Muscle of leg (tissue), 11 donors: ENCODE measurements around the gene DAZAP1. TPM values are rescaled to one million over a fixed set of nuclear protein-coding genes. Genes with fewer than 3 reads are reported as not detected.

ENCODE experiments used
- DNase-seq: peaks from one replicate; pipeline ENCODE4 v3.0.0; 2013
- H3K27ac ChIP-seq: one replicate; pipeline ENCODE4 v1.5.1; 2013; ENCODE audit warnings: mild to moderate bottlenecking, low read length, control low read depth
- H3K27me3 ChIP-seq: one replicate; pipeline ENCODE4 v1.6.1; 2013; ENCODE audit warnings: low read length; ENCODE audit not compliant: control insufficient read depth, insufficient read depth
- H3K36me3 ChIP-seq: one replicate; pipeline ENCODE4 v1.6.1; 2013; ENCODE audit warnings: low read length; ENCODE audit not compliant: control insufficient read depth, insufficient read depth
- H3K4me1 ChIP-seq: one replicate; pipeline ENCODE4 v1.6.1; 2013; ENCODE audit warnings: low read length; ENCODE audit not compliant: control insufficient read depth, insufficient read depth
- H3K4me3 ChIP-seq: one replicate; pipeline ENCODE4 v1.5.1; 2013; ENCODE audit warnings: low read length, control low read depth
- H3K9me3 ChIP-seq: replicated peaks from 2 replicates; pipeline ENCODE4 v1.6.1; 2013; ENCODE audit warnings: low read depth, low read length; ENCODE audit not compliant: control insufficient read depth
- WGBS: methylation state at CpG from one replicate; pipeline ENCODE4 v1.1.5; 2013; ENCODE audit warnings: missing lambda C conversion rate; ENCODE audit not compliant: insufficient coverage; 5-methylcytosine and 5-hydroxymethylcytosine counted together
- polyA plus RNA-seq, 8 donors: library from polyadenylated mRNA; unstranded; fragments of 120-200 nt; gene quantifications; one replicate each; pipeline versions ENCODE4 v1.2.1 to v1.2.3, GENCODE V29; 2013; ENCODE audit warnings: inconsistent platforms in 1 of 8, low replicate concordance in 1 of 8; ENCODE audit not compliant: insufficient read length in 8 of 8, insufficient read depth in 1 of 8
- total RNA-seq: library from RNA; stranded (reverse); fragments of 120-200 nt; gene quantifications from one replicate; pipeline ENCODE4 v1.2.4, GENCODE V29; 2013

Gene DAZAP1
- total and polyA plus RNA-seq, 9 donors = 41.0 to 80.2 (median 65.8) TPM

GRCh38 chr19:1450735-1451731 lies 43.6 kb downstream of the DAZAP1 start:
- Histone ChIP-seq H3K27ac (no peak overlapping the region), H3K27me3 (peaks cover 96% of the 10 kb centered on the region), H3K4me1 (peaks cover 38% of the 10 kb centered on the region), H3K4me3 (no peak overlapping the region), H3K36me3 (no peaks in the 10 kb centered on the region), H3K9me3 (no peaks in the 10 kb centered on the region)
- DNase-seq = no peak
- WGBS = 51% methylated on average over 17 of the region's 22 CpGs

DNA sequence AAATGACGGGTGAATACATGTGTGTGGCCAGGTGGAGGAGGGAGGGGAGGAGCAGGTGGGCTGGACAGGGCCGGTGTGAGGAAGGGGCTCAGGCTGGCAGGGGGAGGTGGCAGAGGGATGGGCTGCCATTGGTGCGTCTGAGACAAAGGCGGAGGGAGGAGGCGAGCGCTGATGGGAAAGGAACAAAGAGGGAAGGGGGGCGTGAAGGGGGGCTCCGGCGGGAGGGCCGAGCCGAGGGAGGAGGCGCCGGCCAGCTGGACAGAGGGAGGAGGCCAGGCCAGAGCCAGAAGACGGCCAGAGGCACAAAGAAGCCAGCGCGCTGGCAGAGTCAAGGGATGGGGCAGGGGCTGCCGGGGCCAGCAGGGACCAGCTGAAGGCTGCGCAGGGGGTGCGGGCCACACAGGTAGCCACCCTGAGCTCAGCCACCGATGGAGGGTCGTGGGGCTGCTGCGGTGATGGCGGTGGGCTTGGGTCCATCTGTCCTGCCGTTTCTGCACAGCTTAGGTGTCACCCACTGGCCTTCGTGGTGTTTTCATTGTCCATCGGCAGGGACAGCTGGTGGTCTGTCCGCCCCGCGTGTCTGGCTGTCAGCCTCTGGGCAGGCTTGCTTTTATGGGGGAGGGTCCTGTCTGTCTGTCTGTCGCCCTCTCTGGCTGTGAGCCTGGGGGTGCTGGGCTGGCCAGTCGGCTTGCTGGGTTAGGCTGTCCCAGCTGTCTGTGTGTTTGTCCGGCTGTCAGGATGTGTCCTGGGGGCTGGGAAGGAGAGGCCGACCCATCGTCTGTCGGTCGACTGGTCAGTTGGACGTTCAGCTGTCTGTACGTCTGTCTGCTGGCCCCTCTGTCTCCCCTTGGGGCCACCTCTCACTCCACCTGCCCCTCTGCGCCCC lies 44.8 kb downstream of the DAZAP1 start:
- Histone ChIP-seq H3K36me3 (no peaks in the 10 kb centered on the region), H3K27ac (no peak overlapping the region), H3K27me3 (peaks cover 97% of the 10 kb centered on the region), H3K4me1 (peaks cover 34% of the 10 kb centered on the region), H3K9me3 (no peaks in the 10 kb centered on the region), H3K4me3 (no peak overlapping the region)
- DNase-seq = no peak
- WGBS = 29% methylated on average over 36 of the region's 39 CpGs

DNA sequence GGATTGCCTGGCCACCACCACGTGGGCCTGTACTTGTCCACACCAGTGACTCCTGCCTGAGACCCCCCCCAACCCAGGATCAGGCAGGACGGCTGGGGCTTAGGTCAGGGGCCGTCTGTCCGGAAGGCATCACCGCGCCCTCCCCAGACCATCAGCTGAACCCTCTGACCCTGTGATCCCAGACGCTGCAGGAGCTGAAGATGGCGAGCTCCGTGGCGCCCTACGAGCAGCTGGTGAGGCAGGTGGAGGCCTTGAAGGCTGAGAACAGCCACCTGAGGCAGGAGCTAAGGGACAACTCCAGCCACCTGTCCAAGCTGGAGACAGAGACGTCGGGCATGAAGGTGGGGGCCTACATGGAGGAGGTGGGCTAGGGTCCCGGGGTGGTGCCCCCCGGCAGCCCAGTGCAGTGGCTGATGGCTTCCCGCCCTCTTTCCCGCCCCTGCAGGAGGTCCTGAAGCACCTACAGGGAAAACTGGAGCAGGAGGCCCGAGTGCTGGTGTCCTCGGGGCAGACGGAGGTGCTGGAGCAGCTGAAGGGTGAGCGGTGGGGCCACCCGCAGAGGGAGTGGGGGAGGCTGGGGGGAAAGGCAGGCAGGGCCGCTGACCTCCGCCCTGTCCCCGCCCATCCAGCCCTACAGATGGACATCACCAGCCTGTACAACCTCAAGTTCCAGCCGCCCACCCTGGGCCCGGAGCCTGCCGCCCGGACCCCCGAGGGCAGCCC lies 45.6 kb downstream of the DAZAP1 start:
- H3K4me1 ChIP-seq = peaks cover 34% of the 10 kb centered on the region

DNA sequence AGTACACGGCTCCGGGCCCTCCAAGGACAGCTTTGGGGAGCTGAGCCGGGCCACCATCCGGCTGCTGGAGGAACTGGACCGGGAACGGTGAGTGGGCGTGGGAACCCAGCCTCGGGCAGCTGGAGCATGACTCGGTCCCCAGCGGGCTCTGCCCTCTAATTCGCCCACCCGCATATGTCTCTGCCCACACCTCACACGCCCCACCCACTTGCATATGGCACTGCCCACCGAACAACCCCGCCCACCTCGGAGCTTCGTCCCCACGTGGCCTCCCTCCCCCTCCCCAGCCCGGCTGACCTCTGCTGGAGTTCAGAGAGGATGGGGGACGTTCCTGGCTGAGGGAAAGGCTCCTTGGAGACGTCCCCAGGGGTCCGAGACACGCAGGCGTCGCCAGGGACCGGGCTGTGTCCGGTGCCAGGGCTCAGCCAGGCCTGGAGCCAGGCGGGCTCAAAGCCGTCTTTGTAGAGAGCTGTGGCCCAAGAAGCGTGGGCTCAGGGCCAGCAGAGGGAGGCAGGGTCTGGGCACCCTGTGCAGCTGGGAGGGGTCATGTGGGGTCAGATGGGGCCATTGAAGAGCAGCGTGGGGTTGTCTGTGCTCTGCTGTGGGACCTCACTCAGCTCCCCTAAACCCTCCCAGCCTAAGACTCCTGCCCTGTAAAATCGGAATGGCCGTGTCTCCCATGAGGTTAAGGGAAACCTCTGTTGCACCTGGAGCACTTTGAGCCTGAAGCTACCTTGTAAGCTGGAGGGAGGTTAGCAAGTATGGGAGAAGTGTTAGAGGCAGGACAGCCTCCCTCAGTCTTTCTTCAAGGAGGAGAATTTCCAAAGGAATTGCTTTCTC lies 46.4 kb downstream of the DAZAP1 start:
- 18% methylated on average over 15 of the region's 33 CpGs for WGBS
- no peaks in the 10 kb centered on the region for H3K9me3 ChIP-seq
- peaks cover 98% of the 10 kb centered on the region for H3K27me3 ChIP-seq
- DNase-seq = no peak
- H3K27ac ChIP-seq = no peak overlapping the region
- H3K4me1 ChIP-seq = peaks cover 34% of the 10 kb centered on the region
- no peak overlapping the region for H3K4me3 ChIP-seq
- H3K36me3 ChIP-seq = no peaks in the 10 kb centered on the region

More for the DNA sequence above, 45.6 kb downstream of the DAZAP1 start:
- peaks cover 97% of the 10 kb centered on the region for H3K27me3 ChIP-seq
- DNase-seq = no peak
- H3K9me3 ChIP-seq = no peaks in the 10 kb centered on the region
- H3K4me3 ChIP-seq = no peak overlapping the region
- 48% methylated on average over 24 of the region's 30 CpGs for WGBS
- no peak overlapping the region for H3K27ac ChIP-seq
- H3K36me3 ChIP-seq = no peaks in the 10 kb centered on the region

- 3% methylated on average over 17 of the region's 22 CpGs for WGBS
- Histone ChIP-seq H3K27me3 (peaks cover 92% of the 10 kb centered on the region), H3K27ac (no peak overlapping the region), H3K4me1 (peaks cover 31% of the 10 kb centered on the region), H3K36me3 (no peaks in the 10 kb centered on the region), H3K9me3 (no peaks in the 10 kb centered on the region), H3K4me3 (no peak overlapping the region)
- DNase-seq = no peak
These were observed 47.6 kb downstream of the DAZAP1 start for GRCh38 chr19:1455002-1455335.

GRCh38 chr19:1455336-1456120 lies 48.1 kb downstream of the DAZAP1 start:
- Histone ChIP-seq H3K4me3 (no peak overlapping the region), H3K9me3 (no peaks in the 10 kb centered on the region), H3K36me3 (peaks cover 4% of the 10 kb centered on the region), H3K27me3 (peaks cover 87% of the 10 kb centered on the region), H3K4me1 (peaks cover 28% of the 10 kb centered on the region), H3K27ac (no peak overlapping the region)
- 3% methylated on average over 41 of the region's 42 CpGs for WGBS
- no peak for DNase-seq

DNA sequence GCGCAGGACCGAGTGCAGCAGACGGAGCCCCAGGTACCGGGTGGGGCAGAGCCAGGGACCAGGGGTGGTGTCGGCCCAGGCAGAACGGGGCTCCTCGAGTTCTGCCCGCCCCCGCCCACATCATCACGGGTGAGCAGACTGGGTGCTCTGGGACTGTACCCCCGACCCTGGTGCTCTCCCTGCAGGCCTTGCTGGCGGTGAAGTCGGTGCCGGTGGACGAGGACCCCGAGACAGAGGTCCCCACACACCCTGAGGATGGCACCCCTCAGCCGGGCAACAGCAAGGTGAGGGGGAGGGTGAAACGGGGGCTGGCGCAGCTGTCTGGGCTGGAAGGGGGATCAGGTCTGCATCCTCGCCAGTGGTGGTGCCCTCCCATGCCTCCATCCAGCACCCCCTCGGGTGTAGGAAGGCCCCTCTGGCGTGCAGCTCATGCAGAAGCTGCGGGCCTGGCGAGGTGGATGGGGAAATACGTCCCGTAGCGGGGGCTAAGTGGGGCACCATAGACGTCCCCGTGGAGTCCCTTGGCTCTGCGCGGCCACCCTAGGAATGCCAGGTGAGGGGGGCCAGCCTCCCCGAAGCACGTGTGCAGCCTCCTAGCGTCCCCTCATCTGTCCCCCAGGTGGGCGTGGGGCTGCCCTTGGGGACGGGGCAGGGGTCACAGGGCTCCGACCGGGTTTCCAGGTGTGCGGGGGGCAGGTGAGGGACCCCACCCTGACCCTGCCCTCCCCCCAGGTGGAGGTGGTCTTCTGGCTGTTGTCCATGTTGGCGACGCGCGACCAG lies 48.9 kb downstream of the DAZAP1 start:
- Histone ChIP-seq H3K27ac (no peak overlapping the region), H3K4me3 (no peak overlapping the region), H3K4me1 (peaks cover 28% of the 10 kb centered on the region), H3K9me3 (no peaks in the 10 kb centered on the region), H3K36me3 (peaks cover 4% of the 10 kb centered on the region), H3K27me3 (peaks cover 79% of the 10 kb centered on the region)
- DNase-seq = no peak
- WGBS = 21% methylated on average over 36 of the region's 43 CpGs

- H3K27me3 ChIP-seq = peaks cover 70% of the 10 kb centered on the region
These were observed 49.8 kb downstream of the DAZAP1 start for GRCh38 chr19:1457031-1457739.

More at GRCh38 chr19:1457031-1457739, 49.8 kb downstream of the DAZAP1 start:
- 10% methylated on average over 47 of the region's 48 CpGs for WGBS
- Histone ChIP-seq H3K4me1 (peaks cover 24% of the 10 kb centered on the region), H3K27ac (no peak overlapping the region), H3K9me3 (no peaks in the 10 kb centered on the region), H3K4me3 (no peak overlapping the region), H3K36me3 (peaks cover 4% of the 10 kb centered on the region)
- no peak for DNase-seq
